H1 (cell line): ENCODE measurements around the gene GDNF. TPM values are rescaled to one million over a fixed set of nuclear protein-coding genes. Genes with fewer than 3 reads are reported as not detected.

Experiments used
- CTCF ChIA-PET: fragments of 300-600 bp; sonication (Branson Sonifier 250); formaldehyde crosslinking; loops from one replicate; lab custom pipeline; 2021; ENCODE audit not compliant: partially characterized antibody; lab: Charles Lee
- POLR2A ChIA-PET: fragments of 300-600 bp; sonication (Branson Sonifier 250); formaldehyde crosslinking; loops from one replicate; lab custom pipeline; 2021; ENCODE audit warnings: inconsistent platforms; ENCODE audit not compliant: partially characterized antibody; lab: Charles Lee
- DNase-seq, 2 experiments: peaks; one replicate each; pipeline versions ENCODE4 v3.0.0 to v3.0.0-alpha.2; 2010 to 2022; ENCODE audit warnings: low spot score in 2 of 2, low read depth in 1 of 2, mixed read lengths in 1 of 2
- FAIRE-seq: peaks from 2 replicates; lab custom pipeline; 2011; peaks lifted over from hg19 to GRCh38; lab: Jason Lieb, UNC
- H2AFZ ChIP-seq: 2 replicates; pipeline ENCODE4 v1.8.1; 2012; ENCODE audit warnings: low read length, inconsistent platforms
- H2AK5ac ChIP-seq: 2 replicates; pipeline ENCODE4 v1.6.1; 2013; ENCODE audit warnings: low read depth, low read length
- H2BK120ac ChIP-seq: replicated peaks from 2 replicates; pipeline ENCODE3; 2013; ENCODE audit warnings: low read depth, low read length, inconsistent platforms
- H2BK12ac ChIP-seq: 2 replicates; pipeline ENCODE4 v1.6.1; 2013; ENCODE audit warnings: low read depth, low read length
- H2BK15ac ChIP-seq: 2 replicates; pipeline ENCODE4 v1.6.1; 2013; ENCODE audit warnings: low read length
- H2BK20ac ChIP-seq: 2 replicates; pipeline ENCODE4 v1.6.1; 2013; ENCODE audit warnings: low read length
- H2BK5ac ChIP-seq: 2 replicates; pipeline ENCODE4 v1.6.1; 2013; ENCODE audit warnings: low read depth, low read length
- H3K14ac ChIP-seq: 2 replicates; pipeline ENCODE4 v1.6.1; 2013; ENCODE audit warnings: inconsistent platforms; ENCODE audit not compliant: insufficient read length
- H3K18ac ChIP-seq: 2 replicates; pipeline ENCODE4 v1.6.1; 2013; ENCODE audit warnings: low read length; ENCODE audit errors: extremely low read depth
- H3K23ac ChIP-seq: 2 replicates; pipeline ENCODE4 v1.6.1; 2013; ENCODE audit warnings: inconsistent platforms; ENCODE audit not compliant: insufficient read length
- H3K23me2 ChIP-seq: 2 replicates; pipeline ENCODE4 v1.6.1; 2013; ENCODE audit warnings: low read depth, low read length
- H3K27ac ChIP-seq: 2 replicates; pipeline ENCODE4 v1.6.1; 2011; ENCODE audit warnings: low read depth, low read length, inconsistent platforms
- H3K27me3 ChIP-seq, 4 experiments: replicated peaks in 1 of 4; 1 replicate in 1 of 4; 2 replicates in 3 of 4; pipeline versions ENCODE4 v1.6.1 to v1.8.1; 2011 to 2013; ENCODE audit warnings: low read length in 3 of 4, mild to moderate bottlenecking in 3 of 4, inconsistent platforms in 2 of 4, mixed read lengths in 2 of 4, moderate library complexity in 1 of 4; ENCODE audit not compliant: control insufficient read depth in 3 of 4, insufficient read depth in 3 of 4; ENCODE audit errors: extremely low read depth in 1 of 4
- H3K36me3 ChIP-seq, 4 experiments: 2 replicates each; pipeline versions ENCODE4 v1.6.1 to v1.8.1; 2011 to 2013; ENCODE audit warnings: mild to moderate bottlenecking in 4 of 4, low read length in 3 of 4, moderate library complexity in 2 of 4, control low read depth in 1 of 4, inconsistent platforms in 1 of 4; ENCODE audit not compliant: insufficient read depth in 4 of 4, control insufficient read depth in 2 of 4
- H3K4ac ChIP-seq: replicated peaks from 2 replicates; pipeline ENCODE3; 2013; ENCODE audit warnings: low read length, low read depth, mixed read lengths, inconsistent platforms; ENCODE audit not compliant: insufficient read length
- H3K4me1 ChIP-seq, 4 experiments: replicated peaks in 1 of 4; 1 replicate in 1 of 4; 2 replicates in 3 of 4; pipeline versions ENCODE4 v1.6.1 to v1.8.1; 2011 to 2013; ENCODE audit warnings: low read length in 3 of 4, inconsistent platforms in 2 of 4, mixed read lengths in 1 of 4; ENCODE audit not compliant: insufficient read depth in 4 of 4, control insufficient read depth in 3 of 4
- H3K4me2 ChIP-seq, 2 experiments: 2 replicates each; pipeline versions ENCODE4 v1.6.1 to v1.8.1; 2011 to 2013; ENCODE audit warnings: low read depth in 2 of 2, low read length in 2 of 2, control low read depth in 1 of 2, inconsistent platforms in 1 of 2, mild to moderate bottlenecking in 1 of 2; ENCODE audit not compliant: insufficient read depth in 1 of 2
- H3K4me3 ChIP-seq, 4 experiments: fragments of 200-600, 300-600 bp in 1 of 4; sonication (generic), shearing (Covaris generic), sonication (Bioruptor Twin) in 1 of 4; 2 replicates each; pipeline versions ENCODE4 v1.5.1 to v1.8.1; 2011 to 2016; ENCODE audit warnings: low read length in 4 of 4, low read depth in 3 of 4, control low read depth in 2 of 4, inconsistent platforms in 2 of 4, mild to moderate bottlenecking in 2 of 4, mixed read lengths in 1 of 4, moderate library complexity in 1 of 4; ENCODE audit not compliant: insufficient read depth in 2 of 4; ENCODE audit errors: extremely low read depth in 1 of 4
- H3K56ac ChIP-seq: replicated peaks from 2 replicates; pipeline ENCODE3; 2013; ENCODE audit warnings: low read depth, mild to moderate bottlenecking, mixed read lengths, low read length, inconsistent platforms; ENCODE audit not compliant: insufficient read length
- H3K79me1 ChIP-seq: 2 replicates; pipeline ENCODE4 v1.6.1; 2013; ENCODE audit warnings: low read depth, low read length, control low read depth
- H3K79me2 ChIP-seq, 2 experiments: 2 replicates each; pipeline versions ENCODE4 v1.6.1 to v1.8.1; 2012 to 2013; ENCODE audit warnings: low read length in 2 of 2, mild to moderate bottlenecking in 2 of 2, inconsistent platforms in 1 of 2; ENCODE audit not compliant: insufficient read depth in 2 of 2, control insufficient read depth in 1 of 2
- H3K9ac ChIP-seq, 4 experiments: replicated peaks in 1 of 4; 1 replicate in 1 of 4; 2 replicates in 3 of 4; pipeline versions ENCODE4 v1.6.1 to v1.8.1; 2011 to 2013; ENCODE audit warnings: low read depth in 3 of 4, low read length in 3 of 4, control low read depth in 2 of 4, mild to moderate bottlenecking in 2 of 4, moderate library complexity in 2 of 4, inconsistent platforms in 1 of 4; ENCODE audit errors: extremely low read depth in 1 of 4
- H3K9me3 ChIP-seq, 2 experiments: 2 replicates each; pipeline versions ENCODE4 v1.6.1 to v1.8.1; 2012 to 2013; ENCODE audit warnings: mild to moderate bottlenecking in 2 of 2, moderate library complexity in 2 of 2, control low read depth in 1 of 2, inconsistent platforms in 1 of 2, low read depth in 1 of 2, low read length in 1 of 2, mixed read lengths in 1 of 2; ENCODE audit not compliant: insufficient read depth in 2 of 2
- H4K20me1 ChIP-seq, 2 experiments: replicated peaks in 1 of 2; 2 replicates each; pipeline versions ENCODE3 to v1.8.1; 2011 to 2013; ENCODE audit warnings: inconsistent platforms in 2 of 2, low read length in 2 of 2, mild to moderate bottlenecking in 1 of 2; ENCODE audit not compliant: insufficient read depth in 2 of 2, control insufficient read depth in 1 of 2
- H4K5ac ChIP-seq: 2 replicates; pipeline ENCODE4 v1.6.1; 2013; ENCODE audit warnings: low read length, low read depth, mixed read lengths, inconsistent platforms; ENCODE audit not compliant: insufficient read length
- H4K8ac ChIP-seq: 2 replicates; pipeline ENCODE4 v1.8.0; 2013; ENCODE audit warnings: mild to moderate bottlenecking, moderate library complexity, low read length, inconsistent platforms; ENCODE audit not compliant: insufficient read depth; ENCODE audit errors: extremely low read depth
- H4K91ac ChIP-seq: replicated peaks from 2 replicates; pipeline ENCODE3; 2013; ENCODE audit warnings: low read length, mixed read lengths, inconsistent platforms; ENCODE audit not compliant: insufficient read length
- BACH1 ChIP-seq: IDR thresholded peaks from 2 replicates; pipeline ENCODE4 v1.6.1; 2012; ENCODE audit warnings: low read length, improper control_type of control experiment
- BCL11A ChIP-seq, 2 experiments: IDR thresholded peaks; one replicate each; pipeline ENCODE4 v1.6.1; 2011; ENCODE audit warnings: low read depth in 2 of 2, low read length in 2 of 2, mild to moderate bottlenecking in 2 of 2
- CHD1 ChIP-seq: IDR thresholded peaks from 2 replicates; pipeline ENCODE4 v1.6.1; 2012; ENCODE audit warnings: low read depth, low read length, improper control_type of control experiment
- EP300 ChIP-seq, 2 experiments: IDR thresholded peaks; 1 replicate in 1 of 2; 2 replicates in 1 of 2; pipeline ENCODE4 v1.6.1; 2011 to 2012; ENCODE audit warnings: low read depth in 2 of 2, low read length in 2 of 2, mild to moderate bottlenecking in 2 of 2, borderline replicate concordance in 1 of 2, inconsistent platforms in 1 of 2, moderate library complexity in 1 of 2
- FOSL1 ChIP-seq: IDR thresholded peaks from 2 replicates; pipeline ENCODE4 v1.6.1; 2011; ENCODE audit warnings: mild to moderate bottlenecking, low read depth, low read length, moderate library complexity; ENCODE audit not compliant: insufficient read depth
- HDAC6 ChIP-seq: IDR thresholded peaks from one replicate; pipeline ENCODE4 v1.7.1; 2012; ENCODE audit warnings: low read depth, mild to moderate bottlenecking, inconsistent platforms, low read length, moderate library complexity
- KDM1A ChIP-seq: fragments of 200-600, 300-600 bp; sonication (generic); IDR thresholded peaks from 2 replicates; pipeline ENCODE4 v1.7.1; 2016; ENCODE audit warnings: mild to moderate bottlenecking, low read length, borderline replicate concordance
- NRF1 ChIP-seq: IDR thresholded peaks from 2 replicates; pipeline ENCODE4 v1.6.1; 2011; ENCODE audit warnings: mild to moderate bottlenecking, low read depth, low read length, improper control_type of control experiment
- RAD21 ChIP-seq, 2 experiments: IDR thresholded peaks in 1 of 2; conservative IDR thresholded peaks in 1 of 2; 2 replicates each; pipeline ENCODE4 v1.6.1; 2011; ENCODE audit warnings: low read depth in 2 of 2, low read length in 2 of 2, improper control_type of control experiment in 1 of 2, inconsistent platforms in 1 of 2, mild to moderate bottlenecking in 1 of 2, moderate library complexity in 1 of 2
- SIX5 ChIP-seq: IDR thresholded peaks from 2 replicates; pipeline ENCODE4 v1.6.1; 2011; ENCODE audit warnings: mild to moderate bottlenecking, low read depth, low read length
- SRF ChIP-seq: IDR thresholded peaks from 2 replicates; pipeline ENCODE4 v1.6.1; 2011; ENCODE audit warnings: mild to moderate bottlenecking, low read depth, low read length, moderate library complexity
- TAF1 ChIP-seq: IDR thresholded peaks from 2 replicates; pipeline ENCODE4 v1.6.1; 2011; ENCODE audit warnings: mild to moderate bottlenecking, low read depth, low read length
- WGBS, 2 experiments: shearing (Covaris generic) in 1 of 2; methylation state at CpG; one replicate each; pipeline versions ENCODE4 v1.1.6 to v1.1.7; 2013 to 2015; ENCODE audit warnings: low lambda C conversion rate in 2 of 2, mixed read lengths in 2 of 2, inconsistent platforms in 1 of 2, low coverage in 1 of 2, missing lambda C conversion rate in 1 of 2; ENCODE audit not compliant: insufficient replicate concordance in 2 of 2, insufficient coverage in 1 of 2, insufficient read length in 1 of 2; ENCODE audit errors: extremely low coverage in 1 of 2, missing lambda C conversion rate in 1 of 2; 5-methylcytosine and 5-hydroxymethylcytosine counted together
- polyA plus RNA-seq, 7 experiments: library from polyadenylated mRNA; depleted of rRNA in 3 of 7; stranded (reverse) in 5 of 7; unstranded in 2 of 7; fragments of >200 nt in 5 of 7; fragments of 200-250 nt in 2 of 7; gene quantifications; 1 replicate in 5 of 7; 2 replicates in 1 of 7; 4 replicates in 1 of 7; pipeline versions ENCODE4 v1.2.1 to v1.2.3, GENCODE V29; 2011 to 2013; ENCODE audit warnings: missing spikeins in 2 of 7, mixed read lengths in 2 of 7
- total RNA-seq: library from RNA; stranded (reverse); fragmentation: NEBNext Ultra II Directional; extraction: Animal tissue kit (Norgen Biotek cat#: 25700); gene quantifications from 2 replicates; pipeline ENCODE4 v1.2.1, GENCODE V29; 2021
- TF ChIP-seq, protein P1 (sequence below): IDR thresholded peaks from 2 replicates; pipeline ENCODE4 v1.6.1; 2012; ENCODE audit warnings: low read length, inconsistent platforms

GDNF gene
- total and polyA plus RNA-seq, 2 of the 8 experiments (the other 6 are each of a cell fraction or from before 2014, with no cell fraction given), result 0.15 to 2.0 TPM

- no peaks in the 10 kb centered on the region for H3K36me3 ChIP-seq
- no peak overlapping the region for H2BK15ac ChIP-seq
- ChIA-PET CTCF (interaction anchor here (0.6 to 1.2 kb wide), 3 partner anchors 45 to 483 kb away, joined by 3 to 4 read pairs (median 3); no protein-coding TSS in a partner anchor), POLR2A (no interaction called here)
- no peak overlapping the region for H4K5ac ChIP-seq
- H3K79me1 ChIP-seq, result no peaks in the 10 kb centered on the region
- H3K56ac ChIP-seq, result no peak overlapping the region
- peaks cover 5 to 7% of the 10 kb centered on the region in 2 experiments; a peak in 3 of 4 replicates for H3K9me3 ChIP-seq
- H3K23me2 ChIP-seq, result no peaks in the 10 kb centered on the region
- no peak overlapping the region for H2BK12ac ChIP-seq
- no peak overlapping the region for H3K23ac ChIP-seq
- no peak overlapping the region for H2BK120ac ChIP-seq
- H3K4me3 ChIP-seq, result no peak overlapping the region
- H2AFZ ChIP-seq, result no peak overlapping the region
- H3K14ac ChIP-seq, result no peak overlapping the region
- H4K8ac ChIP-seq, result no peak overlapping the region
- H3K4me2 ChIP-seq, result no peak overlapping the region
- H3K79me2 ChIP-seq, result no peaks in the 10 kb centered on the region
- no peak overlapping the region for H3K9ac ChIP-seq
- WGBS, 2 experiments, result 92% methylated on average over 1 of the region's 1 CpG; no CpG with 5 or more reads in 1 of the 2 experiments
- H4K20me1 ChIP-seq, result no peaks in the 10 kb centered on the region
- H2BK20ac ChIP-seq, result no peak overlapping the region
- no peak overlapping the region for H3K18ac ChIP-seq
- H2AK5ac ChIP-seq, result no peak overlapping the region
- no peak overlapping the region for H3K27ac ChIP-seq
- no peaks in the 10 kb centered on the region for H3K4me1 ChIP-seq
- H2BK5ac ChIP-seq, result no peak overlapping the region
- no peaks in the 10 kb centered on the region for H3K27me3 ChIP-seq
- no peak overlapping the region for H4K91ac ChIP-seq
- H3K4ac ChIP-seq, result no peak overlapping the region
- FAIRE-seq, result no peak
- no peak for DNase-seq
- TF ChIP-seq CHD1, result no peak
- TF ChIP-seq BCL11A (IDR thresholded peaks at IDR 0.05; ENCODE audit: low read depth in 2 of 2, low read length in 2 of 2), result no peak
- no peak for TF ChIP-seq EP300 (IDR thresholded peaks at IDR 0.05; ENCODE audit: borderline replicate concordance in 1 of 2, low read depth in 2 of 2, low read length in 2 of 2)
- no peak for TF ChIP-seq RAD21 (IDR thresholded peaks at IDR 0.05 in 1 of 2, conservative IDR thresholded peaks at IDR 0.05 in 1 of 2; ENCODE audit: low read depth in 2 of 2, low read length in 2 of 2)
- TF ChIP-seq KDM1A, result no peak
- no peak for TF ChIP-seq SRF
- TF ChIP-seq BACH1, result no peak
- no peak for TF ChIP-seq HDAC6
- no peak for TF ChIP-seq SIX5
- TF ChIP-seq, protein P1, sequence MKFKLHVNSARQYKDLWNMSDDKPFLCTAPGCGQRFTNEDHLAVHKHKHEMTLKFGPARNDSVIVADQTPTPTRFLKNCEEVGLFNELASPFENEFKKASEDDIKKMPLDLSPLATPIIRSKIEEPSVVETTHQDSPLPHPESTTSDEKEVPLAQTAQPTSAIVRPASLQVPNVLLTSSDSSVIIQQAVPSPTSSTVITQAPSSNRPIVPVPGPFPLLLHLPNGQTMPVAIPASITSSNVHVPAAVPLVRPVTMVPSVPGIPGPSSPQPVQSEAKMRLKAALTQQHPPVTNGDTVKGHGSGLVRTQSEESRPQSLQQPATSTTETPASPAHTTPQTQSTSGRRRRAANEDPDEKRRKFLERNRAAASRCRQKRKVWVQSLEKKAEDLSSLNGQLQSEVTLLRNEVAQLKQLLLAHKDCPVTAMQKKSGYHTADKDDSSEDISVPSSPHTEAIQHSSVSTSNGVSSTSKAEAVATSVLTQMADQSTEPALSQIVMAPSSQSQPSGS, result no peak
- TF ChIP-seq FOSL1, result no peak
- no peak for TF ChIP-seq TAF1
- TF ChIP-seq NRF1, result no peak
These were observed 70.0 kb downstream of the GDNF start for GRCh38 chr5:37769840-37770239.
